Mucosa of stomach (tissue), 1 donor: ENCODE measurements around the gene ANKMY1.

Experiments
- H3K27me3 ChIP-seq: one replicate; pipeline ENCODE4 v1.7.0; 2013; ENCODE audit warnings: mild to moderate bottlenecking, low read length; ENCODE audit not compliant: control insufficient read depth, insufficient read depth
- H3K36me3 ChIP-seq: one replicate; pipeline ENCODE4 v1.7.0; 2013; ENCODE audit warnings: low read length; ENCODE audit not compliant: control insufficient read depth, insufficient read depth
- H3K4me1 ChIP-seq: one replicate; pipeline ENCODE4 v1.7.0; 2013; ENCODE audit warnings: mild to moderate bottlenecking, low read length; ENCODE audit not compliant: control insufficient read depth, insufficient read depth
- H3K4me3 ChIP-seq: one replicate; pipeline ENCODE4 v1.7.0; 2013; ENCODE audit warnings: low read length
- H3K9ac ChIP-seq: one replicate; pipeline ENCODE4 v1.7.0; 2013; ENCODE audit warnings: mild to moderate bottlenecking, low read length, moderate library complexity
- H3K9me3 ChIP-seq: one replicate; pipeline ENCODE4 v1.7.0; 2013; ENCODE audit warnings: mild to moderate bottlenecking, low read length, moderate library complexity; ENCODE audit not compliant: control insufficient read depth
- donor health status: Pancreatic carcinoma.

ANKMY1 gene

GRCh38 chr2:240431661-240432424, 125.9 kb downstream of the ANKMY1 start:
- H3K4me1 ChIP-seq = peaks cover 10% of the 10 kb centered on the region
- no peaks in the 10 kb centered on the region for H3K36me3 ChIP-seq
- no peaks in the 10 kb centered on the region for H3K9me3 ChIP-seq
- H3K4me3 ChIP-seq = no peak overlapping the region
- no peak overlapping the region for H3K9ac ChIP-seq
- peaks cover 12% of the 10 kb centered on the region for H3K27me3 ChIP-seq

DNA sequence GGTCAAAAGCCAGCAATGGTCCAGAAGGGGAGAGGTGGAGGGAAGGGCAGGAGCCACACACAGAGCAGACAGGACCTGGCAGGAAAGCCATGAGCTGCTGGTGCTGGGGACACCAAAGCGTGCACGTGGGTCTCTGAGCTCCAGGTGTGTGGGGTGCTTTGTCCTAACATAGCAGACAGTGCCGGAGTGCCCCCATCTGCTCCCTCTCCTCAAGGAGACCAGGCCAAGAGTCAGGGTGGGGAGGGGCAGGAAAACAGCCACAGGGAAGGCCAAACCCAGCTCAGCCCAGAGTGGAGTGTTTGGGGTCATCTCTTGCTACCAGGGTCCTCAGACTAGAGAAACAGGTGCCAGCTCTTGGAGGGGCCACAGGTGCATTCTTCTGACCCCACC, 126.5 kb downstream of the ANKMY1 start:
- Histone ChIP-seq H3K4me3 (no peak overlapping the region), H3K9ac (no peak overlapping the region), H3K4me1 (peaks cover 4% of the 10 kb centered on the region), H3K27me3 (peaks cover 6% of the 10 kb centered on the region), H3K9me3 (no peaks in the 10 kb centered on the region), H3K36me3 (no peaks in the 10 kb centered on the region)

GRCh38 chr2:240430595-240430994, 127.2 kb downstream of the ANKMY1 start:
- Histone ChIP-seq H3K9ac (no peak overlapping the region), H3K4me3 (no peak overlapping the region), H3K36me3 (no peaks in the 10 kb centered on the region), H3K9me3 (no peaks in the 10 kb centered on the region), H3K4me1 (peaks cover 4% of the 10 kb centered on the region), H3K27me3 (peaks cover 6% of the 10 kb centered on the region)

- Histone ChIP-seq H3K9me3 (no peaks in the 10 kb centered on the region), H3K4me1 (peaks cover 4% of the 10 kb centered on the region), H3K9ac (no peak overlapping the region), H3K4me3 (no peak overlapping the region), H3K36me3 (no peaks in the 10 kb centered on the region), H3K27me3 (peaks cover 6% of the 10 kb centered on the region)
These were observed 127.8 kb downstream of the ANKMY1 start for GRCh38 chr2:240429872-240430491.
